Myocyte (in vitro differentiated cells): ENCODE results near the gene TFF3. TPM values are rescaled to one million over a fixed set of nuclear protein-coding genes. Genes with fewer than 3 reads are reported as not detected.

Source experiments
- DNase-seq: peaks from one replicate; pipeline ENCODE4 v3.0.0-alpha.2; 2012; ENCODE audit warnings: low read depth
- total RNA-seq: library from RNA; depleted of rRNA; stranded (reverse); fragments of >200 nt; gene quantifications from 2 replicates; pipeline ENCODE4 v1.2.3, GENCODE V29; 2014

The TFF3 gene
- total RNA-seq, 1 donor from 2014 or later: 0.83 TPM

DNA sequence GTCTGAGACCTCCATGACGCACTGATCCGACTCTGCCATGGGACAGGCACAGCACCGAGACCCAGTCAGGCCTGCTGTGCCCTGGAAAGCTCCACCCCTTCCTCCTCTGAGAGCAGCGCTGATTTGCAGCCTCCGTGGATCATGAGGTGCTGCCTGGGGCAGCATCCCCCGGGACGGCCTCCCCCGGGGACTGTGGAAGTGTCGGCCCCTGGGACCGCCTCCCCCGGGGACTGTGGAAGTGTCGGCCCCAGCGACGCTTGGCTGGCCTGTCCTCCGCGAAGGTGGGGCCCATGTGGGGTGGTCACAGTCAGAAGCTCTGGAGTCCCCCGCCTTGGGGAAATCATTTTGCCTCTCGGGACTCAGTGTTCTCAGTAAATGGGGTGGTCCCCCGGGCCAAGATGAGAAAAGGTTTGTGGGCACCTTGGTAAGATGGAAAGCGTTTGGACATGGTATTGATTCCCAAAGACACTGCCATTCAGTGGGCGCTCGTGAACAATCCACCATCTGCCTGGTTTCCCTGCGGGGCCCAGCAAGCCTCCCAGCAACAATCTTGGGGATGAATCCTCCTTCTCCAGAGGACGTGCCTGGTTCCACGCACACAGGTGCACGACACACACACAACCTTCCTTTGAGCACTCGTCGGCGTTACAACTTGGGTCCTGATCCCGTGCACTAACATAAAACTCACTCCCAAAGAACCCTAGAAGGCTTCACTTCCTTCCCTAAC lies 32.6 kb upstream of the TFF3 start:
- no peak for DNase-seq

DNA sequence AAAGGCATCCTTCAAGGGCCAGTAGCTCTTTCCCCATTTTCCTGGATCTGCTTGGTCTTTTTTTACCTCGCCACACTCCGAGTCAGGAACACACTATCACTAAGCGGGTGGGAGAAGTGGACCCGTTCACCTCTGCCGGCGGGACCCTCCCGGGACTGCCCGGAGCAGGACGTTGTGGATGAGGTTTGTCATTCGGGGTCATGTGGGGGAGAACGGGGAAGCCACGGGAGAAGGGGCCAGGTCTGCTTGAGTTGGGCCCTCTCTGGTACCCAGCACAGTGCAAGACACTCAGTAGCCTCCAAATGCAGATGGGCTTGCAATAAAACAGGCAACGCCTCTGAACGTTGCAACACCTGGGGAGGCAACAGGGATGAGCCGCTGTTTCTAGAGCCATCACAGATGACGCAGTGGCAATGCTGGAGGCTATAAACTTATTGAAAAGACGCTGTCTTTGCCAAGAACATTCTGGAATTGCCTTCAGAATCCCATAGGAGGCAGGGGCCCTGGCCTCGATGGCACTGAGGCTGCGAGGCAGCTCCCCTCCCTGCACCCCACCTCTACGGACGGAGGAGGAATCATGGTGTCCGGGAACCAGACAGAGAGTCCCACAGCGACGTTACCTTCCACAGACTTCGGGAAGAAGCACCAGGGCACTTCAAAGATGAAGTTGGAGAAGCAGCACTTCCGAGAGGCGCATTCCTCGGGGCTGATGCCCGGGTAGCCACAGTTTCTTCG lies 31.8 kb upstream of the TFF3 start:
- DNase-seq: no peak

DNA sequence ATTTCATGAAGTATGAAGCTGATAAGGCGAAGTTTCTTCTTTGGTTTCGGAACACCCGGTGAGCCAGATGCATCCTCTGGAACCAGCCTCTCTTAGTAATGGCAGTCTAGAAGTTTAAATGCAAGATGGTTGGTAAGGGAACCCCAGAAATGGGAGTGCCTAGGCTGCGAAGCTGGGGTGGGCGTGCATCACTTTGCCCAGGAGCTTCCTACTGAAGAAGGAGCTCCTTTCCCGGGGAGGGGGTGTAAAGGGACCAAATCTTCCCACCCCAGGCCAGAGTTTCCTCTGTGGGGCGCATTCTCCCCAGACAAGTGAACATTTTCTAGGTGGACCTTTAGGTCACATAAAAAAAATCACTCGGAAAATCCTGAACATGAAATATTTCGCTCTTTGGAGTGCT lies 31.2 kb upstream of the TFF3 start:
- DNase-seq: no peak

DNA sequence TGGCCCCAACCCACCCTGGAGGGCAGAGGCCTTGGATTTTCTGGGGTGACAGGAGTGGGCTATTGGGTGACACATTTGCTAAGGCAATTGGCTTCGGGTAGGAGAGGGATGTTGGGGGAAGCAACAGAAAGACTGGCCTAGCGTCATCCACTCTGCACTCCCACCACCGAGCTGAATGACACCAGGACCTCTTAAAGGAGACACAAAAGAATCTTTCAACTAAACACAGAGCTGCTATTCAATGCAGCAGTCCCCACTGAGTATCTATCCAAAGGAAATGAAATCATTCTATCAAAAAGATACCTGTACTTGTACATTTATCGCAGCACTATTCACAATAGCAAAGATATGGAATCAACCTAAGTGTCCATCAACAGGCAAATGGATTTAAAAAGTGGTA lies 29.4 kb upstream of the TFF3 start:
- no peak for DNase-seq

DNA sequence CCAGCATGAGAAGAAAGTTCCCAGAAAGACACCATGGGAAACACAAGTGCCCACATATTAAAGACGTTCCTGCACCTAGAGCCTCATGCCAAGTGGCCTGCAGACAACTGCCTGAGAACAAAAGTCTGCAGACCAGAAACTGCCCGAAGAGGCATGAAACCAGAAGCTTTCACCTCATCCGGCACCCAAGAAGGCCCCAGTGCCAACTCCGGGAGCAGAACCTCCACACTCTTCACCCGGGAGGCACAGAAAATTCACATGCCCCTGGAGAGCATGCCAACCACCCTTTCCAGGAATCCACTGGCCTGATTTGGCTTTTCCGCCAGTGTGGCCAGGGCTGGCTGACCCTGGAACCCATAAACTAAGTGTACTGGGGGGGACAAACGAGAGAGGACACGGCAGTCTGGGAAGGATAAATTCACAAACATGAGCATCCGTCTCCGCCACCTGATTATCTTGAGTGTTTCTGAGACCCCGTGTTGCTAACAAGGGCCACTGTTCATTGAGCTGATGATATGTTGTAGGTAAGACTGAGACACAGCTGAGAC lies 28.8 kb upstream of the TFF3 start:
- DNase-seq: no peak

DNA sequence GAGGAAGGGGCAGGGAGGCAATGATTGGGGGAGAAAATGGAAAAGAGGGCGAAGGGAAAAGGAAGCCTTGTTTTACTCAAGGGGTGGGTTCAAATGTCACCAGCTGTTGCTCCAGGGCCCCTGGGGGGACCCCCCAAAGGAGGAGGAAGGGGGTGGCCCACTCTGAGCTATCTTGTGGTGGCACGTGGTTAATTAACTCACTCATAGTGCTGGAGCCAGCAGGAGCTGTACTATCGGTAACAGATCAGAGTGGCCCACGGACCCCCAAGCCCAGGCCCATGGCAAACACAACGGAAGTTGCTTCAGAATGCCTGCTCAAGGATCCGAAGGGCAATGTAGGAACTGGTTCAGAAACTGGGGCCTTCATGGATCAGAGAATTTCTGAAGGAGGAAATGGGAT lies 28.3 kb upstream of the TFF3 start:
- DNase-seq: no peak

DNA sequence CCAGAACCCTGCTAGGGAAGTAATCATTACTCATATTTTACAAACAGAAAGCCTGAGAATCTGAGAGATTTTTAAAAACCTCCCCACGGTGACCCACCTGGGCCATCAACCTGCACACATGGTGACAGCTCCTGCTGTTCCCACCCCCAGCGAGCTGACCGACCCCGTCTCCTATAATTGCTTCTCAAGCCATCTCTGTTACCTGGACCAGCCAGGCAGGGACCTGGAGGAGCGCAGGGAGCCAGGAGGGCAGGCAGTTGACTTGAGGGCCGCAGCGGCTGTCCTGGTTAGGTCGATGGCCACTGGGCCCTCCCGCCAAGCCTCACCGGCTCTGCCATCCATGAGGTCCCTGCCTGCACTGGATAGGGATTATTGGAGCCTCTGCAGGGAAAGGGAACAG lies 27.9 kb upstream of the TFF3 start:
- no peak for DNase-seq

DNA sequence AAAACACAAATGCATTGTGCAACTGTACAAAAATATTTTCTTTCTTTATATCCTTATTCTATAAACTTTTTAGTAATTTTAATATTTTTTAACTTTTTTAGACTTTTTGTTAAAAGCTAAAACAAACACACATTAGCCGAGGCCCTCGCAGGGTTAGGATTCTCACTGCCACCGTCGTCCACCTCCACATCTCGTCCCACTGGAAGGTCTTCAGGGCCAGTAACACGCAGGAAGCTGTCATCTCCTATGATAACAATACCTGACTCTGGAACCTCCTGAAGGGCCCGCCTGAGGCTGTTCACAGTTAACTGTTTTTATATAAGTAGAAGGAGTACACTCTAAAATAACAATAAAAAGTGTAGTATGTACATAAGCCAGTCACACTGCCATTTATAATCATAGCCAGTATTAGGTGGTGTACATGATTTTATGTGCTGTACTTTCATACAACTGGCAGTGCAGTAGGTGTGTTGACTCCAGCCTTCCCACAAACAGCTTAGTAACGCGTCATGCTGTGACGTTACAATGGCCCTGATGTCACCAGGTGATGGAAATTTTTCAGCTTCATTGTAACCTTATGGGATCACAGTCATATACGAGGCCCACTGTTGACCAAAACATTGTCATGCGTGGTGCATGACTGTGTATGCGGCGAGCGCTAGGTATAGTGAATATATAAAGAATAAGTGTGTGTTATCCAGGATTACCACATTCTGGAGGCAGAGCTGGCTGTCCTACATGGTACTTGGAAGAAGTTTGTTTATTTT lies 26.8 kb upstream of the TFF3 start:
- no peak for DNase-seq

DNA sequence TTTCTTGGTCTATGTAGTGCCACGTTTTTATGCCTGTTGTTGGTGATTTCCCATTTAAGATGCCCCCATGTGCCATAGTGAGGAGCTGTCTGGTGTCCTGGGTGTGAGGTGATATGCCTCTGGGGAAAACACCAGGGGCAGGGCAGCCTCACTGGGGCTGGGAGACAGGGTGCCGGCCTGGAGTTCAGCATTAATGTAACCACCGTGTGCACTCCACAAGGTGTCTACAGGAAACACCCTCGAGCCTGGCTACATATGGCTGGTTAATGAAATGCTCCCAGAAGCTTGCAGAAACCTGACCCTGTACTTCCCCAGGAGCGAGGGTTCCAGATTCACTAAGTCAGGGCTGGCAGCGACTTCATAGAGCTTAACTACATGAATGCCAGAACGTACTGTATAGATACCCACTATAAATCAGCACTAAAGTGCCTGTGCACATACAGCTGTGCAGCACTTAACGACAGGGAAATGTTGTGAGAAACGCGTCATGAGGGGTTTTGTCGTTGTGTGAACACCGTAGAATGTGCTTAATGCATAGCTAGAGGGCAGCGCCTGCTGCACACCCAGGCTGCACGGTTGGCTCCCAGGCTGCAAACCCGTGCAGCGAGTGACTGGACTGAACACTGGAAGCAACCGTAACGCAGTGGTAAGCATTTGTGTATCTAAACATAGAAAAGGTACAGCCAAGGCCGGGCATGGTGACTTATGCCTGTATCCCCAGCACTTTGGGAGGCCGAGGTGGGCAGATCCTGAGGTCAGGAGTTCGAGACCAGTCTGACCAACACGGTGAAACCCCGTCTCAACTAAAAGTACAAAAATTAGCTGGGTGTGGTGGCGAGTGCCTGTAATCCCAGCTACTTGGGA lies 25.2 kb upstream of the TFF3 start:
- no peak for DNase-seq

DNA sequence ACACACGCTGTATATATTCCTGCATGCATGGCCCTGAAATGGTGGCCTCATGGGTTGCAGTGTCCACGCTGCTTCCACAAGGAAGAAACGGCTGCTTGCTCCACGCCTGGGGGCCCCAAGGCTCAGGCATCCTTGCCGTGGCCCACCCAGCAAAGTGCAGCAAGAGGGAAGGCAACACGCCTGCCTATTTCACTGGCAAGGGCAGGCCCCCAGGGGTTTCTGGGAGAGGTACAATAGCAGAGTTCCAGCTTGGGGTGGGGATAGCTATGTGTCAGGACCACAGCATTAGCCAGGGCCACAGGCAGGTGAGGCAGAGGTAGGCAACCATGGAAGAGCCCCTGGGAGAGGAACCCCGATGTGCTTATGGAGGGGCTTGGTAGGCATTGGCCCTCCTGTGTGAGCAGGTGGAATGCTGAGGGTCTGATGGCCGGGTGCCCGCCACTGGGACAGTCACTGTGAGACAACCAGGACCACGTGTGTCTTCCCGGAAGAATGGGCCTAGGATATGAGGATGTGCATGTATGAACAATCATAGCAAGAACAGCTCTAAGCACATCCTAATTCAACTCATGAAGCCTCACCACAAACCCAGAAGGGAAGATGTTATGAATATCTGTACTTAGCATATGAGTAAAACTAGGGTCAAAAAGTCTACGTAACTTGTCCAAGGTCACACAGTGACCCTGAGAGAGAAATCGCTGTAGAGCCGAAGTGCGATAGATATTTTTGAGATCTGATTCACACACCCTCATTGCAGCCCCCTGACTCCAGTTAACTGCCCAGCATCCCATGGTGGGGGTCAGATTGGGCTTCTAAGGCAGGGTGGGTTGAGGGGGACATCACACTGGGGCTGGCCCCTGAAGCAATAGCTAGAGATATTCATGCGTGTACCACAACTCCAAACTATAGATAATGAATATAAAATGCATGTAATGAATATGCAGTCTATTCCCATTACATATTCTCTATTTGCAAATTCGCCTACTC lies 23.8 kb upstream of the TFF3 start:
- DNase-seq: no peak

DNA sequence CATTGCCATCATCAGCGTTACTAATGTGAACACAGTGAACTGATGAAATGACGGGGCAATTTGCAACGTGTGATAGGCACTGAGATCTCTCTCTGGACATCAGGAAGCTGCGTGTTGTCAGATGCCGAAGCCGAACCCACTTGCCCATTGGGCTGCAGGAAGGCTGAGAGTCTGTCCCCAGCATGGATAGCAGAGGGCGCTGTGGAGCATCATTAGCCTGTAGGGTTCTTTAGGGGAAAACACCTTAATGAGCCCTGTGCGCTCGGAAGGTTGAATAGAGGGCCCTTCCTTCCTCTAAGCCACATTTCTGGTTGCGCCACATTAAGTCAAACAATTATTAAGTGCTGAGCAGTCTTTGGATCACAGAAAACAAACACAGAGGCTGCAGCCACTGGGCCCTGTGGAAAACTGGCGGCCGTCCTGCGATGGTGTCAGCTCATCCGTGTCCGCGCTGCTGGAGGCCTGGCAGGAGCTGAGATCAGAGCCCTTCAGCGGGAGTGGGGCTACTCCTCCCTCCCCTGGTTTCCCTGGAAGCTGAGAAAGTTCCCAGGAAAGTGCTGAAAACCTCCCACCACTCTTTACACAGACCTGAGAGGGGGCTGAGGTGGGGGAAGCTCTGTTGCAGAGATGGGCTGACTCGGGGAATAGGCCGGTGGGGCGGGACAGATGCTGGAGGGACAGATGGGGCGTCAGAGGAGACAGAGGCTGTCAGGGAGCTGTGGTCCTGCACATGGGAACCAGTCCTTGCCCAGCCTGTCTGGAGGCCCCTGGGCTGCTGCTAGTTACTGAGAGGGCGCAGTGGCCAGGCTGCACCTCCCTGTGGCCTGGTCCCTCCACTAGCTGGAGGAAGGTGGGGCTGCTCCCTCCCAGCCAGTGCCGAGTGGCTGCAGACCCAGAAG lies 22.9 kb upstream of the TFF3 start:
- DNase-seq: no peak

DNA sequence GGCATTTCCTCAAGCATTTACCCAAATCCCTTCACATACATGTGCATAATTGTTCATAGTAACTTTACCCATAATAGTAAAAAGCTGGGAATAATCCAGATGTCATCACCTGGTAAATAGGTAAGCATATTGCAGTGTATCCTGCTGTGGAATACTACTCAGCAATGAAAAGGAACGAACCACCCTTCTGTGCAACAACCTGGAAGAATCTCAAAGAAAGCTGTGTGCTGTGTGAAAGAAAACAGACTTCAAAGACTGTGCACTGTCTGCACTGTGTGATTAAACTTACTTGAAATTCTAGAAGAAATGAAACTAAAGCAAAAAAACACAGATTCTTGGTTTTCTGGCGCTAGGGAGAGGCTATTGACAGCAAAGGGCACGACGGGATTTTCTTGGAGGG lies 22.1 kb upstream of the TFF3 start:
- no peak for DNase-seq

DNA sequence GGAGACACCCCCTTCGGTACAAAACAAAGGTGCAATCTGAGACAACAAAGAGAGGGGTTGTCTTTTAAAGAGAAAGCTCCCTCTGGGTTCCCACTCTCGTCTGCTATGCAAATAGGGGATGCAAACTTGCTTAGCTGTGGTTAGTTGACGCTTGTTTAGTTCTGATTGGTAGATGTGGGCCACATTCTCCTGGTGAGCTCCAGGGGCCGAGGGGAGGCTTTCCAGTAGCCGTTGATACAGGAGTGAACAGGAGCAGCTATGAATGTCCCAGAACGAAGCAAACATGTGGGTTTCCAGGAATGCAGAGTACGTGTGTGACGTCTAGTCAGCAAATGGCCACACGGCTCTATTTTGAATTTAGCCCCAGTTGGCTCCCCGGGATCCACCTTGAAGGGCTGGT lies 20.8 kb upstream of the TFF3 start:
- no peak for DNase-seq

DNA sequence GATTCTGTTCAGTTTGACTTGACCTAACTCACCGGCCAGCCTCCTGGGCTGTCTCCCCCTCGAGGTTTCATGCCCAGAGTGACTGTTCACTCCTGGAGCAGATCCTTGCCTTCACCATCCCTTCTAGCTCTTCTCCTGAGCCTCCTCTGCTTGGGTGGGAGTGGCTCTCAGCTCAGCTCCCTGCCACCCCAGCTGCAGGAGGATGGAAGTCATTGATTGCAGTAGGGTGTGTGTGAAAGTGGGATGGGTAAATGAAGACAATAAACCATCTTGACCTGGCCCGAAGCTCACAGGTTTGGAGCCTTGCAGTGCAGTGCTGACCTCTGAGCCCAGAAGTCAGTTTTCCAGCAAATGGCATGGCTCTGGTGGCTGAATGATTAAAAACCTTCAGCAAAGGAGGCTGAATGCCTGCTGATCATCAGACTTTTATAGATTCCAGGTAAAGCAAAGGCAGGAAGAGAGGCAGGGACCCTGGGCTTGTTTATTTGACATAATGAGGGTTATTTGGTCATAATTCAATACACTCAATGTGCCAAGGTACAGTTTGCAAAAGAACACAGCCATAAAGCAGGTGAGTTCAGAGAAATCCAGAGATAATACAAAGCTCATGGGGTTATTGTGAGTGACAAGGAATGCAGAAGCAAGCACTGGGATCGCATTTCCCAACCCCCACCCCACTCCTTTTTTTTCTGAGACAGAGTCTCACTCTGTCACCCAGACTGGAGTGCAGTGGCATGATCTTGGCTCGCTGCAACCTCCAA lies 17.5 kb upstream of the TFF3 start:
- DNase-seq: no peak

DNA sequence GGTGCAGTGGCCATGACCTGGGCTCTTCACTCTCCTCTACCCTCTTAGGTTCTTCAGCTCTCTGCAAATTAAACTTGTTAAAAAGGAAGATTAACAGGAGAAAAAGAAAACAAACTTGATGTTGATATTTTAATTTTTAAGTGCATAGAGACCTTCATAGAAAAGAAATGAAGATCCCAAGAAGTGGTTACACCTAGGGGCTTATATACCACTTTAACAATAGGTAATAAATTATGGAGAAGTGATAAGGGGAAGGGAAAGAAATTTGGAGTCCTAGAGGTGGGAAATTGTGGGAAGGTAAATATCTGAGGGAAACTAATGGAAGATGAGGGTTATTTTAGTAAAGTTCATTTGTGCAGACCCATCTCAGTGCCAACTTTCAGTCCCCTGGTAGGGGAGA lies 16.5 kb upstream of the TFF3 start:
- no peak for DNase-seq

DNA sequence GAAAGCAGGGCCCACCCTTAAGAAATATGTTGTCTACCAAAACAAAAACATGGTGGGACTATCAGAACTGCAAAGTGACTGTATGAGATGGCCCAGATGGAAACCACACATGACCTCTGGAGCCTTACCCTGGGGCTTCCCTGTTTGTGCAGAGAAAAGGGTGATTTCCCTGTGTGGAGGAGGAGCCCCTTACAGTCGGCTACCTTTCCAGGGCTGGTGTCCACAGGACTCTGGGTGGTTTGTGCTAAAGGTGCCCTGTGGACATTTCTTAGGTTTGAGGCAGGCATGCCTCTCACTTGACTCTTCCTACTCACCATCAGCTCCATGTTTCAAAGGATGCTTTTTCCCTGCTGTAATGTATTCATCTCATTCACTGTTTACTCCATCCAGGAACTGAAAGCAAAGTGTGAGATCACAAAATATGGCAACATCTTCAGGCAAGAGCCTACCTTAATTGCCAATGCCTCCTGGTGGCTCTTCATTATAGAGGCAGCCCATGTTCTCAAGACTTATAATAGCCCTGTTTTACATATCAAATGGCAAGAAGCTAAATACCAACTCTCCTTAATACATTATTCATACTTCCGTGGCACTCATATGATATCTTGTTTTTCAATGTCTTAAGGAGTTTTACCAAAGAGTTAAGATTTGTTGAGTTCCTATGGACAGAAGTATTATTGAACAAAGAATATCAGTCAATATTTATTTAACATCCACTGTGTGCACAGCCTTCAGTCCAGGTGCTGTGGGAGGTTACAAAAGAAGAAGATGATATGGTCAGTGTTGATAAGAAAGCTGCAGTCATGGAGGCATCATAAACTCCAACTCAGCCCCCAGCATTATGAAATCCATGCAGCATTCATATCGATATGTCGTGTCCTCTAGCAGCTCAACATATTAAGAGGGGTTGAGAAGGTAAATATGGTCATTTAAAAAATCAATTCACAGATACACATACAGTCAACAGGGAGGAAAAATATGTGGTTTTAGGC lies 15.5 kb upstream of the TFF3 start:
- no peak for DNase-seq

DNA sequence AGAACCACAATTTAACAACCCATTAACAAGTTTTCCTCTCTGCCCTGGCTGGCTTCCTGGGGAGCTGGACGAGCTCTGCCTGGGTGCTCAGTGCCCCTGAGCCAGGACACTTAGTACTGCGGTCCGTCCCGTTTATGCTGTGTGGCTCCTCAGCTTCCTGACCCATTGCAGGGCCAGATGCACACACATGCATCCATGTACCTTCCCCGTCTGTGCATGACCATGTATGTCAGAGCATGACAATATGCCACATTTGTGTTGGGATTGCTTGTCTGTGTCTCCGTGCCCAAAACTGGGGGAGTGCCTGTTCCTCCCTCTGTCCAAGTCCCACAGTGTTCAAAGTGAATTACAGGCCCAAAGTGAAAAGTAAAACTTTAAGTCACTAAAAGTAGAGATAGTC lies 9.7 kb upstream of the TFF3 start:
- DNase-seq: no peak
